ENCODE data around the gene GALR2.

The GALR2 gene

DNA sequence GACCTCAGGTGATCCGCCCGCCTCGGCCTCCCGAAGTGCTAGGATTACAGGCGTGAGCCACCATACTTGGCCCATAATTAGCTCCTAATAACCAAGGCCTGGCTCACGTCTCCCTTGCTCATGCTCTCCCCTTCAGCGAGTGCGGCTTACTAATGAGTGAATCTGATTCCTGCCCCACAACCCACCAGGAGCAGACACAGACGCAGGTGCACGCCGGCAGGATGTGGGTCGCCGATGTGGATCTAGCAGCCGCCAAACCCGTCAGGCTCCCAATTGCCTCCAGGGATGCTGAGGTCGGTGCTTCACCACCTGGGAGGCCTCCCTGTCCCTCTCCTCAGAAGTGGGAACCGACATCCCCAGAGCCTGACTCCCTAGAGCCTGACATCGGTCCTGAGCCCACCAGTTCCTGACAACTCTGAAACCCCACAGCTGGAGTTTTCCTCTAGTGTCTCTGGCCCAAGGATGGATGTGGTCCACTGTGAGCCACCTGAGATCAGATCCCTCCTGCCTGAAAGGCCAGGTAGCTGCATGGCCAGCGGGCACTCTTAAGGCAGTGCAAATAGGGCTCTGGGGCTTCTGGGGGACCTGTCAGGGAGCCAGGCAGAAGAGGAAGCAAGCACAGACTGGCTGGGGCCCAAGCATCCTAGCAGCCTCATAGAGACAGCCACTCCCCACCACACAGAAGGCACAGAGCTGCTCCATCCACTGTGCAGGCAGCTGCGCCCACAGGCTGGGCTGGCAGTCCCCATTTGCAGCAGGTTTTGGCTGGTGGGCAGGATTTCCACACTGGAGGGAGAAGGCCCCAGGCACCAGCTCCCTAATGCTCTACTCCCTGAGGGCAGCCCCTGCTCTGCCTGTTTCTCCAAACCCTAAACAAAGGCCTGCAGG lies 18.2 kb downstream of the GALR2 start:
- DNase-seq = peak in 1 of 56 donors; percentile 22

DNA sequence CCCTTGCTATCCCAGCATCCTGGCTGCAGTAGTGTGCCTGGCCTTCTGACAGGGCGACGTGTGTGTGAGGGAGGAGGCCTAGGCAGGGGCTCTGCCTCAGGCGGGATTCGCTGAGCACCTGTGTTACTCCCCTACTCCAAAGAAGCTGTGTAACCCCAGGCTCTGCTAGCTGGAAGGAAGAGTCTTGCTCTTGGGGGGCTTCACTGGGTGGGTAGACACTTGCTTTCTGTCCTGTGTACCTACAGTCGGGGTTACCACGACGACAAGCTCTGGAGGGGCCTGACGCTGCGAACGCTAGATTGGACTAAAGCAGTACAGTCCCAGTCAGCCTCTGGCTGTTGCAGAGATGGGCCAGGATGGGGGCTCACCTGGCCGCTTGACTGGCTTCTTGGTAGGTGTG lies 19.5 kb downstream of the GALR2 start:
- no peak for DNase-seq

DNA sequence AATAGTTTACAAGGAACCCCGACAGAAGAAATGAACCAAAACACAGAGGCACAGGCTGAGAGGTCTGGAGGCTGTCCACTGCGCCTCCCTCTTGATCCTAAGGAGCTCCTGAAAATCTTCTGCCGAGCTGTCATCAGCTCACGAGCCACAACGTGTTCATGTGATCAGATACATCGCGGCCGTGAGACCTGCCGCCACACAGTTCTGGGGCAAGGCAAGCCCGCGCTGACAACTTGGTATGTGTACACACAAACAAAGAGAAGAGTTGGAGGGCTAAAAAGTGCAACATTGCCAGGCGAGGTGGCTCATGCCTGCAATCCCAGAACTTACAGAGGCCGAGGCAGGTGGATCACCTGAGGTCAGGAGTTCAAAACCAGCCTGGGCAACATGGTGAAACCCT lies 21.4 kb downstream of the GALR2 start:
- DNase-seq = no peak

DNA sequence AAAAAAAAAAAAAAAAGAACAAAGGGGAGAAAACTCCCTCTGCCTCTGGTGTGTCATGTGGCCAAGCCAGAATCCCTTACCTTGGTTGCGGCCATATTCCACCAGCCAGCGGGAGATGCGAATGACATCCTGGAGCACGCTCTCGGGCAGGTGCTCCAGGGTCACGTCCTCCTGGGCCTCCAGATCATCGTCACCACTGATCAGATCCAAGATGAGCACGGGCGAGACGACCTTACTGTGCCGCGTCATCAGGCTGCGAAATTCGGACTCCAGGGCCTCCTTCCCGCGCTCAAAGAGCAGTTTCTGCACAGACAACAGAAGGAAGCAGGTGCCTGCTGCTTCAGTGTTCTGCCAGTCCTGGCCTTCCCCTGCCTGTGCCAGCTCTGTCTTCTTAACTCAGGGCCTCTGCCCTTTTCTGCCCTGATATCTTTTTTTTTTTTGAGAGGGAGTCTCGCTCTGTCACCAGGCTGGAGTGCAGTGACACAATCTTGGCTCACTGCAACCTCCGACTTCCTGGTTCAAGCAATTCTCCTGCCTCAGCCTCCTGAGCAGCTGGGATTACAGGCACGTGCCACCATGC lies 23.2 kb downstream of the GALR2 start:
- no peak for DNase-seq

DNA sequence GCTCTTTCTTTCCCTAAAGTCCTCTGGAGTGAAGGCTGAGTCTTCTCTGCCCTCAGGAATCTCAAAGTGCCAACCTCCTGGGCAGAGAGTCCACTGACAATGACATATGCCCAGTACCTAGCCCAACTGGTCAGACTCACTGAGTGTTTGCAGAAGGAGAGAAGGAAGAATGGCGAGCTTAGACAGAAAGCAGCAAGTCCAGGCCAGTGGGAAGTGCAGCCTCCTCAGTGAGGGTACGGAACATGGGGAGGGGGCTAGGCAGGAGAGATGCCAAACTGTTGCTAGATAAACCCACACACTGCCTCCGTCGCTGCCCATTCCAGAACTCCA lies 28.3 kb downstream of the GALR2 start:
- no peak for DNase-seq

DNA sequence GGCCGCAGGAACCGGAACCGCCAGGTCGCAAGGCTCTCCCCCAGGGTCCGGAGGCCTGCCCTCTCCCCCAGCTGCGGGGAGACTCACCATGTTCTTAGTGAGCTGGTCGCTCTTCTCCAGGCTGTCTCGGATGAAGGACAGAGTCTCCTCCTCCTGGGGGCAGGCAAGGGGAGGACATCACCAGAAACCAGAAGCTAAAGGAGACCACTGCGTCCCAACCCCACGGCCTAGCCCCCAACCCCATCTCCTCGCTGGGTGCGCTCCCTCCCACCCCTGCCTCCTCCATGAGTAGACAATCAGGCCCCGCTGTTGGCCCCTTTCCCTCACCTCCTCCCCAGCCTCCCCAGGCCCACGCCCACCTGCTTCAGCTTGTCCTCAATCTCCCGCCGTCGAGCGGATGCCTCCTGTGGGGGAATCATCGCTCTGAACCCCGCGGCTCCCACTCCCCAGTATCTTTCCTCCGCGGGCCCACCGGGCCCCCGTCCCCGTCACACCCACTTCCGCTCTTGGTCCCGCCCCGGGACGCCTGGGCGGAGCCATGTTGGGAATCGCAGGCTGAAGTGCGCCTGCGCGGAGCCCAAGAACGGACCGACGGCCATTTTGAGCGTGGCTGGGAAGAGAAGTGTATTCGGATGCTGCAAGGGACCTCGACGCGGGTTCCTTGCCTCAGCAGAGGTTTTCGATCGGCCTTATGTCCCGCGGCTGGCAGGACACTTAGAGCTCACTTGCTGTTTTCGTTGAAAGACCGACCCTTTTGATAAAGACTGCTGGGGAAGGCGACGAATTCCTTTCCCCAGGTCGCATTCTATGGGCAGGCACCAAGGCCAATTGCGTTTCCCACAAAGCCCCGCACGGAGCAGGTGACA lies 28.9 kb downstream of the GALR2 start, which contains the start of gene EXOC7:
Gene EXOC7, minus strand, starts transcription at position 514 of the 866 bp plus-strand sequence. Its CDS starts 95 bp downstream, at position 419.
- peak; percentile 39 to 96 (median 84) for DNase-seq

DNA sequence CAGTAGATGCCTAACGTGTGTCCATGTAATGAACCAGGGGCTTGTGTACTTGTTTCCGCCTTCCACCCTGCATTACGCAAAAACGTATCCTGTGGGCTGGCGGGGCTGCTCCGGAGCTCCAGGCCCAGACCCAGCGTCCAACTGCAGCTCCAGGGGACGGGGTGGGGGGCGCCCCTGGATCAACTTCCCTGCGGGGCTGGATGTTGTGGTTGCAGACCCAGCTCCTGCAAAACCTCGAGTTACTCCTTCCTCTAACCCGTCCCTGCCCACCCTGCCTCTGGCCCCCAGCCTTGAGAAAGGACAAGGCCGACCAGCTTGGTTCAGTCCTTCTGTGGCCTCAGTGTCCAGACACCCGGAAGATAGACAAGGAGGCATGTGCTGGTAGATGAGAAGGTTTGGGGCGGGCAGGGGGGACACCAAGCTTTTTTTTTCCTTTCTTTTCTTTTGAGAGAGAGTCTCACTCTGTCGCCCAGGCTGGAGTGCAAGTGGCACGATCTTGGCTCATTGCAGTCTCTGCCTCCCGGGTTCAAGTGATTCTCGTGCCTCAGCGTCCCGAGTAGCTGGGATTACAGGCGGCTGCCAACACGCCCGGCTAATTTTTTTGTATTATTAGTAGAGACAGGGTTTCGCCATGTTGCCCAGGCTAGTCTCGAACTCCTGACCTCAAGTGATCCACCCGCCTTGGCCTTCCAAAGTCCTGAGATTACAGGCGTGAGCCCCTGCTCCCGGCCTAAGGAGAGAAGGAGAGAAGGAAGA lies 29.7 kb downstream of the GALR2 start:
- no peak for DNase-seq

DNA sequence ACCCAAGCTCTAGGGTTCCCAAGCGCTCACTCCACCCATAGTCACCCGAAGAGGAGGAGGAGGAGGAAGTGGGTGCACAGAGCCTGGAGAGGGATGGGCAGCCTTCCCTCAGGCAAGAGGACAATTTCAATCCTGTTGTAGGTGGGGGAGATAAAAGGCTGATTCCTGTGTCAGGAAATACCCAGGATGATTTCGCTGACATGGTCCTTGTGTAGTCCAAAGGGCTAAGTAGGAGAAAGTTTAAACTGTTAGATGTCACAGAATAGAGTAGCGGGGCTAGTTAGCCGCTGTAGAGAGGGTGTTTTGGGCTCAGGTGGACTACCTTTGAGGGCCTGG lies 30.3 kb downstream of the GALR2 start:
- no peak for DNase-seq

DNA sequence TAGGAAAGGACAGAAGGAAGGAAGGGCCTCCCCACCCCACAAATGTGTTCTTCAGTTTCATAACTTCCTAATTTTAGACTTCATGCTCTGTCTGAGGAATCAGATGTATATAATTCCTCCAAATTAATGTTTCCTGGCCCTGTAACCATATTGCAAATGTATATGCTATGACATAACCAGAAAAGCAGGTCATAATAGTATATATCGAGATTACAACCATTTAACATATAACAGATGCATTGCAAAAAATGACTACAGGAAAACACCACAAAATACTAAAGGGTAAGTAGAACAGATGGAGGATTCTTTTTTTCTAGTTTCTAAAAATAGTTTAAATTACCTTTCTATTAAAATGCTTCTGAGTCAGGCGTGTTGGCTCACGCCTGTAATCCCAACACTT lies 32.1 kb downstream of the GALR2 start:
- DNase-seq = no peak

DNA sequence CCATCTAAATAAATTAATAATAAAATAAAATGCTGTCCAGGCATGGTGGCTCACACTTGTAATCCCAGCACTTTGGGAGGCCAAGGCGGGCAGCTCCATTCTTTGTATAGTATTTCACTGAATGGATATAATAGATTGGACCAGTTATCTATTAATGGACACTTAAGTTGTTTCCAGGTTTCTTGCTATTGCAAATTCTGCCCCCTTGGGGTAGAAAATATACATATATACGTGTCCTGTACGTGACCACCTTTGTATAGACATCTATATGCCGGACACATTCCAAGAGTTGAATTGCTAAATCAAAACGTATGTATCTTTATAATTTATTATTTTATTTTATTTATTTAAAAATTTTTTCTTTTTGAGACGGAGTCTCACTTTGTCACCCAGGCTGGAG lies 32.9 kb downstream of the GALR2 start:
- no peak for DNase-seq

DNA sequence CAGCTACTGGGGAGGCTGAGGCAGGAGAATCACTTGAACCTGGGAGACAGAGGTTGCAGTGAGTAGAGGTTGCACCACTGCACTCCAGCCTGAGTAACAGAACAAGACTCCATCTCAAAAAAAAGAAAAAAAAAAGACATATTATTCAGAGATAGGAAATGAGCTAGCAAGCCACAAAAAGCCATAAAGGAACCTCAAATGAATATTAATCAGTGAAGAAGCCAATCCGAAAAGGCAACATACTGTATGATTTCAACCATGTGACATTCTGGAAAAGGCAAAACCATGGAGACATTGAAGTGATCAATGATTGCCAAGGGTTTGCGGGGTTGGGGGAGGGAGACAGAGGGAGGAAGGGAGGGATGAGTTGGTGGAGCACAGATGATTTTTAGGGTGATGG lies 37.4 kb downstream of the GALR2 start:
- no peak for DNase-seq

DNA sequence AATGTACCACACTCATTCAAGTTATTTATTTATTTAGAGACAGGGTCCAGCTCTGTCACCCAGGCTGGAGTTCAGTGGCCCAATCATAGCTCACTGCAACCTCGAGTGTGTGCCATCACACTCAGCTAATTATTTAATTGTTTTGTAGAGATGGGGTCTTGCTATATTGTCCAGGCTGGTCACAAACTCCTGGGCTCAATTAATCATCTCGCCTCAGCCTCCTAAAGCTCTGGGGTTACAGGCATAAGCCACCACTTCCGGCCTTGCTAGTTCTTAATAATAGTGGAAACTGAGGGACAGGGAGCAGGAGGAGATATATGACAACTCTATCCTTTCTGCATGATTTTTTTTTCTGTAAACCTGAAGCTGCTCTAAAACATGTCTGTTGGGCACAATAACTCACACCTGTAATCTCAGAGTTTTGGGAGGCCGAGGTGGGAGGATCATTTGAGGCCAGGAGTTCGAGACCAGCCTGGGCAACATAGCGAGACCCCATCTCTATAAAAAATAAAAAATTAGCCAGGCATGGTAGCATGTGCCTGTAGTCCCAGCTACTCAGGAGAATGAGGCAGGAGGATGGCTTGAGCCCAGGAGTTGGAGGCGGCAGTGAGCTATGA lies 40.7 kb downstream of the GALR2 start:
- DNase-seq = no peak

DNA sequence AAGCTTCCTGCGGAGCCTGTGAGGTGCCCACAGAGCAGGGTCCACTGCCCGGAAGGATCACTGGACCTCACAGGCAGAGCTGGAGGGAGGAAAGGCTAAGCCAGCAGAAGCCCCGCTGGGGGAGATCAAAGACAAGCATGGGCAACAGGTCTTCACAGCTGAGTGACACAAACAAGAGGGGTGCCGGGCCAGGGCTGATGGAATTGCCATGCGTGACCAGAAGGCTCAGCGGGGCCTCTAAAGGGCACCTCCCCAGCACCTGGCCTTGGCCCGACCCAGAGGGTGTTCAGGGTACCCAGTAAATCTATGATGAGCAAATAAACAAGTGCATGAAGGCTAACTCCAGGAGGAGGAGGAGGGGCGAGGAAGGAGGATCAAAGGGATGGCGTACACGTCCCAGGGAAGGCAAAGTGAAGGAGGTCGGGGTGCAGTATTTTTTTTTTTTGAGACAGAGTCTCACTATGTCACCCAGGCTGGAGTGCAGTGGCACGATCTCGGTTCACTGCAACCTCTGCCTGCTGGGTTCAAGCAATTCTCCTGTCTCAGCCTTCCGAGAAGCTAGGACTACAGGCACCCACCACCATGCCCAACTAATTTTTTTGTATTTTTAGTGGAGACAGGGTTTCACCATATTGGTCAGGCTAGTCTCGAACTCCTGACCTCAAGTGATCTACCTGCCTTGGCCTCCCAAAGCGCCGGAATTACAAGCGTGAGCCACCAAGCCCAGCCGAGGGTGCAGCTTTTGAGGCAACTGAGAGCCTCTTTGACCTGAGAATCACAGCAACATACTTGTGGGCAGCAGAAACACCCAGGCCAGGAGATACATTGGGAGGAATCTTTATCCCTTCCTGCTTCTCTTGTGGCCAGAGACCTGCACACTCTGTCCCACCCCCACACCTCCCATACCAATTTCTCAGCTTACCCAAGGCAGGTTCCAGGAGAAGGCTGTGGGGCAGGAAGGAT lies 45.1 kb downstream of the GALR2 start:
- DNase-seq = no peak

DNA sequence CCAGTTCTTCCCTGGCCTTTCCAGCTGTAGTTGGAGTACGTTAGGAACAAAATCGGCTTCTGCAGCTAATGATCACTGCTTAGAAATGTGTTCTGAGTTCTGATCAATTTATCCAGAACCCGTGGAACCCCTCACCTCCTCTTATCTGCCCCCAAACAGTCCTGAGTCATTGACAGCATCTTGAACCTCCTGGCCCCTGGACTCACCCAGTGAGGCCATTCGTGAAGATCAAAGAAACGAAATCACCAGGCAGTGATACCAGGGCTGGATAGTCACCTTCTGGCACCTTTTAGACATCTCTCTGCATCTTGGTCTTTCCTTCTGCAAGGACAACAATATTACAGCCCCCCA lies 46.1 kb downstream of the GALR2 start:
- no peak for DNase-seq

DNA sequence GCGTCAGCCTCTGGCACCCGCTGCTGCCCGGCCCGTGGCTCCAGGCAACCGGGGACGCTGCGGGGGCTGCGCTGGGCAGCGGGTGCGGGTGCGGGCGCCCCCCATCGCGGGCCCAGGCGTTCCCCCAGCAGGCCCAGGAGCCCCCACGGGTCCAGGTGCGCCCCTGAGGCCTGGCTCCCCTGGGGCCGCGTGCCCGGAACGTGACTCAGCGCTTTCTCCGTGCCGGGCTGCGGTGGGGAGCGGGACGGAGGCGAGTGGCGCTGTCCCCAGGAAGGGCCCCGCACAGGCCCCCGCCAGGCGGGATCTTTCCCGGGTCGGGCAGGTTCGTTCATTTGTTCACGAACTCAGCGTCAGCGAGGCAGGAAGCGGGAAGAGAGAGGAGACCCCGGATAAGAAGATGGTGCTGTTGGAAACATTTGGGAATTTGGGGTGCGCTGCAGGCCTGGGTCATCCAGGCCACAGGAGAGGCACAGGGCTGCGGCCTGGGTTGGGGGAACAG lies 47.4 kb downstream of the GALR2 start:
- DNase-seq = peak in 1 of 56 donors; percentile 27

DNA sequence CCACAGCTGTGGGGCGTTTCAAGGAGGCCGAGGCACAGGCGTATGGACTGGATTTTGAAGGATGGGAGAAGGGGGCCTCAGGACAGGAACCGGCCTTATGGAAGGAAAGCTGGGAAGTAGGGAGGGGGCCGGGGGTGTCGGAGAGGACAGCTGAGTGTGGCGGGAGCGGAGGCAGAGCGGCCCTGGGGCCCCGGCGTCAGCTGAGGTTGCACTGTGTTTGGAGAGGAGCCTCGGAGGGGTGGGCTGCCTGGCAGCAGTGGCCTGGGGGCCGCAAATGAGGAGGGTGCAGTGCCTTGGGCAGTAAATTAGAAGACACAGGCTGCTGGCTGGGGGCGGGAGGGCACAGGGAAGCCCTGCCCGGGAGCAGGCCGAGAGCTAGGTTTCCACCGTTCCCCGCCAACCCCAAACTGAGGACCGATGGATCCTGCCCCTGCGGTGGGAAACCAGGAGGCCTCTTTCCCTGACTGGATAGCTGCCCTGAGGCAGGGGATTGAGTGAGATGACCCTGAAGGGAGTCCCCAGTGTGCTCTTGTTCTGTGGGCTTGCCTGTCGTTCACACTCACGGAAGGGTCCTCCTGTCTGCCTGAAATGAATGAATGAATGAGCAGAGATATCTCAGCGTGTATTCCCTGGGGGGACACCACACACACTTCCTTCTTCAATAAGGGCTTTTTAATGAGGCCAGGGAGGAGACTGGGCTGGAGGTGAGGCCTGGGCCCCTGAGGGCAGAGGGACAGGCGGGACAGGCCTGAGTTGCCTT lies 48.0 kb downstream of the GALR2 start:
- DNase-seq = no peak

DNA sequence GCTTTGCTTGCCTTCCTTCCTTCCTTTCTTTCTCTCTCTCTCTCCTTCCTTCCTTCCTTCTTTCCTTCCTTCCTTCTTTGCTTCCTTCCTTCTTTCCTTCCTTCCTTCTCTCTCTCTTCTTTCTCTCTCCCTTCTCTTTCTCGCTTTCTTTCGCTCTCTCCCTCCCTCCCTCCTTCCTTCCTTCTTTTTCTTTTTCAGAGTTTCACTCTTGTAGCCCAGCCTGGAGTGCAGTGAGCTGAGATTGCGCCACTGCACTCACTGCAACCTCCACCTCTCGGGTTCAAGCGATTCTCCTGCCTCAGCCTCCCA lies 48.6 kb downstream of the GALR2 start:
- DNase-seq = no peak

DNA sequence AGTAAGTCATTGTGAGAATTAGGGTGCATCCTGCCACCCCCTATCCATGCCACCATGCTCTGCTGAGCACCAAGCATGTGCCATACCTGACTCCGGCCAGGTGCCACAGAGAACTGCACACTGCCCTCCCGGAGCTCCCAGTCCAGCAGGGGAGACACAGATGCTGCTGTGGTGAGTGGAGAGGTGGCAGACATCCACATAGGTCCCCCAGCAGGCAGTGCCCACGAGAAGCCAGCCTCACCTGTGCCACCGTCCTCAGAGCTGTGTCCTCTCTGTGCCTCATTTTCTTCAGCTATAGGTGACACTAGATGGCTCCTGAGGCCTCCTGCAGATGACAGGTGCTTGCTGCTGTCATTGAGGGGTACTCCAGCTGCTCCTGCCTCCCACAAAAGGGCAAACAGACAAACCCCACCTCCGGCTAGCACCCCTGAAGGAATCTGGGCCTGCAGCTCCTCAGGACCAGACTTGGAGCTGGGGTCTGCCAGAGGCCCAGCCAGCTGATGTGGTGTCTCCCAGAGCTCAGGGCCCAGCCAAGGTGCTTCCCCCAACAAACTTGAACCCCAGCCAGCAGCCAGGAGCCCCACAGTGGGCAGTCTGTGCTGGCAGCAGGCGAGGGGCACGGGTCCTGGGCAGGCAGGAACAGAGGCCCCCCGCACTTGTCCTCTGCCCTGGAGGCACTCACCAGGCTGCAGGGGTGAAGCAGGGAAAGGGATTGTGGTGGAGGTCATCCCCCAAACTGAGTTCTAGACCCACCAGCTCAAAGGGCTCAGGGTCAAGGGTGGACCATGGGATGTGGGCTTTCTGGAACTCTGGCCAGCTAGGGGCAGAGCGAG lies 49.4 kb downstream of the GALR2 start:
- no peak for DNase-seq

All from amygdala (tissue), 56 donors.